ENCODE data around the gene SPOCK1. TPM values are rescaled to one million over a fixed set of nuclear protein-coding genes. Genes with fewer than 3 reads are reported as not detected.

The SPOCK1 gene
- total RNA-seq, 4 donors from 2014 or later, result 22.7 to 117 (median 41.8) TPM

DNA sequence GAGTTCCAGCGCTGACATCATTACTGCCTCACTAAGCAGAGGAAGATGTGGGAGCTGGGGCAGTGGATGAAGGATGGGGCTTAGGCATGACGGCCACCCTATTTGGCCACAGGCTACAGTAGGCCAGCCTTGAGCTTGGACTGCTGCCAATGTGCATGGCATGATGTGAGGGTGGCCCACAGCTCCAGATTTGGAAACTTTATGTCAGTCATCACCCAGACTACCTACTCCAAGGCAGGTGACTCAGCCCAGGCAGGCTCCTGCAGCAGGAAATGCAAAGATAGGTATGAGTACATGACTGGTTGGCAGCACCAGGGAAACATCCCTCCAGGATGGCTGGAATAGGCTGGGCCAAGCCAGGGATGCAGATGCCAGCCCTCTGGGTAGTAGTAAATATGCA, 303.6 kb downstream of the SPOCK1 start:
- TF ChIP-seq CTCF (IDR thresholded peaks at IDR 0.05), result no peak
- ATAC-seq (ENCODE audit: low FRiP score) (no peak), DNase-seq (ENCODE audit: low spot score) (no peak)

GRCh38 chr5:137194300-137194699, 304.8 kb downstream of the SPOCK1 start:
- no peak for ATAC-seq (ENCODE audit: low FRiP score)
- no peak for TF ChIP-seq CTCF (IDR thresholded peaks at IDR 0.05)
- DNase-seq (ENCODE audit: low spot score), result no peak

GRCh38 chr5:137192293-137192743, 306.8 kb downstream of the SPOCK1 start:
- TF ChIP-seq CTCF (IDR thresholded peaks at IDR 0.05), result no peak
- ATAC-seq (ENCODE audit: low FRiP score) (no peak), DNase-seq (ENCODE audit: low spot score) (no peak)

DNA sequence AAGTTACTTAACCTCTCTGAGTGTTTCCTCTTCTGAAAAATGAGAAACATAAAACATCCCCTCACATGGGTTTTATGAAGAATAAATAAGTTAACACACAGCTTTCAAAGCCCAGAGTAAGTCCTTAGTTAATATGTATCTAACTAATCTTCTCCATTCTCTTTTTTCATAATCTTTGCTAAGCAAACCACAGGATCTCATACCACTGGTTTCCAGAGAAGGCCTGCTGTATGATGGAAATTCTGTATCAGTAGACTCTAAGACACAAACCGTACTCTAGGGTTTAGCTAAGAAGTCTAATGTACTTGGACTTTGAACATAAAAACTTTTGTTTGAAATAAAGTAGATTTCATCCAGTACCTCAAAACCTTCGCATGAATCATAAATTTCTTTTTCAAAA, 307.9 kb downstream of the SPOCK1 start:
- ATAC-seq (ENCODE audit: low FRiP score), result no peak
- DNase-seq (ENCODE audit: low spot score), result no peak
- no peak for TF ChIP-seq CTCF (IDR thresholded peaks at IDR 0.05)

DNA sequence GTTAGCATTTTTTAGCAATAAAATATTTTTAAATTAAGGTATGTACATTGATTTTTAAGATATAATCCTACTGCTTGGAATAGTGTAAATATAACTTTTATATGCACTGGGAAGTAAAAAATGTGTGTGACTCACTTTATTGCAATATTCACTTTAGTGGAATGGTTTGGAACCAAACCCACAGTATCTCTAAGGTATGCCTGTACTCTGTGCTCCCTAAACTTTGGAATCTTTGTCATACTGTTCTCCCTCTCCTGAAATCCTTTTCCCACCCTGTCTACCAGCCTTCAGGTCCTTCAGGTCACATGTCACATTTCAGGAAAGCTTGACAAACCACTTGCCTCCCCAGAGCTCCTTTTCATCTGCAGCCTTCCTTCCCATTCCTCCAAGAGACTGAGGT, 308.7 kb downstream of the SPOCK1 start:
- ATAC-seq (ENCODE audit: low FRiP score), result no peak
- TF ChIP-seq CTCF (IDR thresholded peaks at IDR 0.05), result no peak

GRCh38 chr5:137190031-137190430, 309.1 kb downstream of the SPOCK1 start:
- ATAC-seq (ENCODE audit: low FRiP score) (no peak), DNase-seq (ENCODE audit: low spot score) (no peak)
- no peak for TF ChIP-seq CTCF (IDR thresholded peaks at IDR 0.05)

More for the DNA sequence above, 308.7 kb downstream of the SPOCK1 start:
- DNase-seq (ENCODE audit: low spot score), result no peak

- DNase-seq (ENCODE audit: low spot score), result no peak
- TF ChIP-seq CTCF (IDR thresholded peaks at IDR 0.05), result no peak
- ATAC-seq (ENCODE audit: low FRiP score), result no peak
Observed at GRCh38 chr5:137188566-137188965, 310.6 kb downstream of the SPOCK1 start.

All from omental fat pad (tissue), 4 donors.